H1 (cell line): ENCODE results near the gene SSUH2. TPM values are rescaled to one million over a fixed set of nuclear protein-coding genes. Genes with fewer than 3 reads are reported as not detected.

ENCODE experiments used
- CTCF ChIA-PET: fragments of 300-600 bp; sonication (Branson Sonifier 250); formaldehyde crosslinking; loops from one replicate; lab custom pipeline; 2021; ENCODE audit not compliant: partially characterized antibody; lab: Charles Lee
- POLR2A ChIA-PET: fragments of 300-600 bp; sonication (Branson Sonifier 250); formaldehyde crosslinking; loops from one replicate; lab custom pipeline; 2021; ENCODE audit warnings: inconsistent platforms; ENCODE audit not compliant: partially characterized antibody; lab: Charles Lee
- DNase-seq, 2 experiments: peaks; one replicate each; pipeline versions ENCODE4 v3.0.0 to v3.0.0-alpha.2; 2010 to 2022; ENCODE audit warnings: low spot score in 2 of 2, low read depth in 1 of 2, mixed read lengths in 1 of 2
- FAIRE-seq: peaks from 2 replicates; lab custom pipeline; 2011; peaks lifted over from hg19 to GRCh38; lab: Jason Lieb, UNC
- H2AFZ ChIP-seq: 2 replicates; pipeline ENCODE4 v1.8.1; 2012; ENCODE audit warnings: low read length, inconsistent platforms
- H2AK5ac ChIP-seq: 2 replicates; pipeline ENCODE4 v1.6.1; 2013; ENCODE audit warnings: low read depth, low read length
- H2BK120ac ChIP-seq: replicated peaks from 2 replicates; pipeline ENCODE3; 2013; ENCODE audit warnings: low read depth, low read length, inconsistent platforms
- H2BK12ac ChIP-seq: 2 replicates; pipeline ENCODE4 v1.6.1; 2013; ENCODE audit warnings: low read depth, low read length
- H2BK15ac ChIP-seq: 2 replicates; pipeline ENCODE4 v1.6.1; 2013; ENCODE audit warnings: low read length
- H2BK20ac ChIP-seq: 2 replicates; pipeline ENCODE4 v1.6.1; 2013; ENCODE audit warnings: low read length
- H2BK5ac ChIP-seq: 2 replicates; pipeline ENCODE4 v1.6.1; 2013; ENCODE audit warnings: low read depth, low read length
- H3K14ac ChIP-seq: 2 replicates; pipeline ENCODE4 v1.6.1; 2013; ENCODE audit warnings: inconsistent platforms; ENCODE audit not compliant: insufficient read length
- H3K18ac ChIP-seq: 2 replicates; pipeline ENCODE4 v1.6.1; 2013; ENCODE audit warnings: low read length; ENCODE audit errors: extremely low read depth
- H3K23ac ChIP-seq: 2 replicates; pipeline ENCODE4 v1.6.1; 2013; ENCODE audit warnings: inconsistent platforms; ENCODE audit not compliant: insufficient read length
- H3K23me2 ChIP-seq: 2 replicates; pipeline ENCODE4 v1.6.1; 2013; ENCODE audit warnings: low read depth, low read length
- H3K27ac ChIP-seq: 2 replicates; pipeline ENCODE4 v1.6.1; 2011; ENCODE audit warnings: low read depth, low read length, inconsistent platforms
- H3K27me3 ChIP-seq, 4 experiments: replicated peaks in 1 of 4; 1 replicate in 1 of 4; 2 replicates in 3 of 4; pipeline versions ENCODE4 v1.6.1 to v1.8.1; 2011 to 2013; ENCODE audit warnings: low read length in 3 of 4, mild to moderate bottlenecking in 3 of 4, inconsistent platforms in 2 of 4, mixed read lengths in 2 of 4, moderate library complexity in 1 of 4; ENCODE audit not compliant: control insufficient read depth in 3 of 4, insufficient read depth in 3 of 4; ENCODE audit errors: extremely low read depth in 1 of 4
- H3K36me3 ChIP-seq, 4 experiments: 2 replicates each; pipeline versions ENCODE4 v1.6.1 to v1.8.1; 2011 to 2013; ENCODE audit warnings: mild to moderate bottlenecking in 4 of 4, low read length in 3 of 4, moderate library complexity in 2 of 4, control low read depth in 1 of 4, inconsistent platforms in 1 of 4; ENCODE audit not compliant: insufficient read depth in 4 of 4, control insufficient read depth in 2 of 4
- H3K4ac ChIP-seq: replicated peaks from 2 replicates; pipeline ENCODE3; 2013; ENCODE audit warnings: low read length, low read depth, mixed read lengths, inconsistent platforms; ENCODE audit not compliant: insufficient read length
- H3K4me1 ChIP-seq, 4 experiments: replicated peaks in 1 of 4; 1 replicate in 1 of 4; 2 replicates in 3 of 4; pipeline versions ENCODE4 v1.6.1 to v1.8.1; 2011 to 2013; ENCODE audit warnings: low read length in 3 of 4, inconsistent platforms in 2 of 4, mixed read lengths in 1 of 4; ENCODE audit not compliant: insufficient read depth in 4 of 4, control insufficient read depth in 3 of 4
- H3K4me2 ChIP-seq, 2 experiments: 2 replicates each; pipeline versions ENCODE4 v1.6.1 to v1.8.1; 2011 to 2013; ENCODE audit warnings: low read depth in 2 of 2, low read length in 2 of 2, control low read depth in 1 of 2, inconsistent platforms in 1 of 2, mild to moderate bottlenecking in 1 of 2; ENCODE audit not compliant: insufficient read depth in 1 of 2
- H3K4me3 ChIP-seq, 4 experiments: fragments of 200-600, 300-600 bp in 1 of 4; sonication (generic), shearing (Covaris generic), sonication (Bioruptor Twin) in 1 of 4; 2 replicates each; pipeline versions ENCODE4 v1.5.1 to v1.8.1; 2011 to 2016; ENCODE audit warnings: low read length in 4 of 4, low read depth in 3 of 4, control low read depth in 2 of 4, inconsistent platforms in 2 of 4, mild to moderate bottlenecking in 2 of 4, mixed read lengths in 1 of 4, moderate library complexity in 1 of 4; ENCODE audit not compliant: insufficient read depth in 2 of 4; ENCODE audit errors: extremely low read depth in 1 of 4
- H3K56ac ChIP-seq: replicated peaks from 2 replicates; pipeline ENCODE3; 2013; ENCODE audit warnings: low read depth, mild to moderate bottlenecking, mixed read lengths, low read length, inconsistent platforms; ENCODE audit not compliant: insufficient read length
- H3K79me1 ChIP-seq: 2 replicates; pipeline ENCODE4 v1.6.1; 2013; ENCODE audit warnings: low read depth, low read length, control low read depth
- H3K79me2 ChIP-seq, 2 experiments: 2 replicates each; pipeline versions ENCODE4 v1.6.1 to v1.8.1; 2012 to 2013; ENCODE audit warnings: low read length in 2 of 2, mild to moderate bottlenecking in 2 of 2, inconsistent platforms in 1 of 2; ENCODE audit not compliant: insufficient read depth in 2 of 2, control insufficient read depth in 1 of 2
- H3K9ac ChIP-seq, 4 experiments: replicated peaks in 1 of 4; 1 replicate in 1 of 4; 2 replicates in 3 of 4; pipeline versions ENCODE4 v1.6.1 to v1.8.1; 2011 to 2013; ENCODE audit warnings: low read depth in 3 of 4, low read length in 3 of 4, control low read depth in 2 of 4, mild to moderate bottlenecking in 2 of 4, moderate library complexity in 2 of 4, inconsistent platforms in 1 of 4; ENCODE audit errors: extremely low read depth in 1 of 4
- H3K9me3 ChIP-seq, 2 experiments: 2 replicates each; pipeline versions ENCODE4 v1.6.1 to v1.8.1; 2012 to 2013; ENCODE audit warnings: mild to moderate bottlenecking in 2 of 2, moderate library complexity in 2 of 2, control low read depth in 1 of 2, inconsistent platforms in 1 of 2, low read depth in 1 of 2, low read length in 1 of 2, mixed read lengths in 1 of 2; ENCODE audit not compliant: insufficient read depth in 2 of 2
- H4K20me1 ChIP-seq, 2 experiments: replicated peaks in 1 of 2; 2 replicates each; pipeline versions ENCODE3 to v1.8.1; 2011 to 2013; ENCODE audit warnings: inconsistent platforms in 2 of 2, low read length in 2 of 2, mild to moderate bottlenecking in 1 of 2; ENCODE audit not compliant: insufficient read depth in 2 of 2, control insufficient read depth in 1 of 2
- H4K5ac ChIP-seq: 2 replicates; pipeline ENCODE4 v1.6.1; 2013; ENCODE audit warnings: low read length, low read depth, mixed read lengths, inconsistent platforms; ENCODE audit not compliant: insufficient read length
- H4K8ac ChIP-seq: 2 replicates; pipeline ENCODE4 v1.8.0; 2013; ENCODE audit warnings: mild to moderate bottlenecking, moderate library complexity, low read length, inconsistent platforms; ENCODE audit not compliant: insufficient read depth; ENCODE audit errors: extremely low read depth
- H4K91ac ChIP-seq: replicated peaks from 2 replicates; pipeline ENCODE3; 2013; ENCODE audit warnings: low read length, mixed read lengths, inconsistent platforms; ENCODE audit not compliant: insufficient read length
- BACH1 ChIP-seq: IDR thresholded peaks from 2 replicates; pipeline ENCODE4 v1.6.1; 2012; ENCODE audit warnings: low read length, improper control_type of control experiment
- BCL11A ChIP-seq, 2 experiments: IDR thresholded peaks; one replicate each; pipeline ENCODE4 v1.6.1; 2011; ENCODE audit warnings: low read depth in 2 of 2, low read length in 2 of 2, mild to moderate bottlenecking in 2 of 2
- BRCA1 ChIP-seq: IDR thresholded peaks from 2 replicates; pipeline ENCODE4 v1.6.1; 2012; ENCODE audit warnings: low read depth, low read length, improper control_type of control experiment
- CEBPB ChIP-seq: IDR thresholded peaks from 2 replicates; pipeline ENCODE4 v1.6.1; 2012; ENCODE audit warnings: low read depth, low read length
- EZH2 ChIP-seq: fragments of 200-600 bp; sonication (generic); IDR thresholded peaks from 2 replicates; pipeline ENCODE4 v1.7.1; 2012; ENCODE audit warnings: low read depth, mild to moderate bottlenecking, moderate library complexity, low read length, inconsistent platforms; ENCODE audit not compliant: severe bottlenecking
- HDAC6 ChIP-seq: IDR thresholded peaks from one replicate; pipeline ENCODE4 v1.7.1; 2012; ENCODE audit warnings: low read depth, mild to moderate bottlenecking, inconsistent platforms, low read length, moderate library complexity
- KDM5A ChIP-seq: fragments of 200-600 bp; IDR thresholded peaks from 2 replicates; pipeline ENCODE4 v1.7.1; 2012; ENCODE audit warnings: mild to moderate bottlenecking, low read length, inconsistent platforms, mixed read lengths
- NANOG ChIP-seq: IDR thresholded peaks from 2 replicates; pipeline ENCODE4 v1.6.1; 2011; ENCODE audit warnings: low read length, low read depth, mild to moderate bottlenecking, inconsistent platforms; ENCODE audit not compliant: insufficient read depth, poor library complexity, severe bottlenecking
- POLR2AphosphoS5 ChIP-seq: IDR thresholded peaks from 2 replicates; pipeline ENCODE4 v1.6.1; 2011; ENCODE audit warnings: low read depth, low read length
- RNF2 ChIP-seq: fragments of 200-900, 300-1000 bp; sonication (generic); IDR thresholded peaks from 2 replicates; pipeline ENCODE4 v1.7.1; 2016; ENCODE audit warnings: borderline replicate concordance, low read depth, mild to moderate bottlenecking, antibody characterized with exemption, low read length; ENCODE audit not compliant: poor library complexity, severe bottlenecking; ENCODE audit errors: missing control alignments
- SP2 ChIP-seq: IDR thresholded peaks from 2 replicates; pipeline ENCODE4 v1.6.1; 2012; ENCODE audit warnings: mild to moderate bottlenecking, low read length, inconsistent platforms
- ZNF274 ChIP-seq: IDR thresholded peaks from 2 replicates; pipeline ENCODE4 v1.7.0; 2012; ENCODE audit warnings: low read length, borderline replicate concordance; ENCODE audit errors: extremely low read depth
- WGBS, 2 experiments: shearing (Covaris generic) in 1 of 2; methylation state at CpG; one replicate each; pipeline versions ENCODE4 v1.1.6 to v1.1.7; 2013 to 2015; ENCODE audit warnings: low lambda C conversion rate in 2 of 2, mixed read lengths in 2 of 2, inconsistent platforms in 1 of 2, low coverage in 1 of 2, missing lambda C conversion rate in 1 of 2; ENCODE audit not compliant: insufficient replicate concordance in 2 of 2, insufficient coverage in 1 of 2, insufficient read length in 1 of 2; ENCODE audit errors: extremely low coverage in 1 of 2, missing lambda C conversion rate in 1 of 2; 5-methylcytosine and 5-hydroxymethylcytosine counted together
- polyA plus RNA-seq, 7 experiments: library from polyadenylated mRNA; depleted of rRNA in 3 of 7; stranded (reverse) in 5 of 7; unstranded in 2 of 7; fragments of >200 nt in 5 of 7; fragments of 200-250 nt in 2 of 7; gene quantifications; 1 replicate in 5 of 7; 2 replicates in 1 of 7; 4 replicates in 1 of 7; pipeline versions ENCODE4 v1.2.1 to v1.2.3, GENCODE V29; 2011 to 2013; ENCODE audit warnings: missing spikeins in 2 of 7, mixed read lengths in 2 of 7
- total RNA-seq: library from RNA; stranded (reverse); fragmentation: NEBNext Ultra II Directional; extraction: Animal tissue kit (Norgen Biotek cat#: 25700); gene quantifications from 2 replicates; pipeline ENCODE4 v1.2.1, GENCODE V29; 2021

SSUH2 gene
- total and polyA plus RNA-seq, 2 of the 8 experiments (the other 6 are each of a cell fraction or from before 2014, with no cell fraction given): 0.62 to 0.69 TPM

- ChIA-PET POLR2A (no interaction called here), CTCF (interaction anchor here (0.5 to 1.6 kb wide), 6 partner anchors 14 to 442 kb away, joined by 3 to 5 read pairs (median 3); partner anchors contain the start of gene SSUH2)
- Histone ChIP-seq H4K91ac (no peak overlapping the region), H4K5ac (no peak overlapping the region), H3K27ac (no peak overlapping the region), H3K9ac (no peak overlapping the region), H3K79me2 (no peaks in the 10 kb centered on the region), H2BK20ac (no peak overlapping the region), H3K79me1 (no peaks in the 10 kb centered on the region), H3K4me1 (peaks cover 0 to 6% (median 1%) of the 10 kb centered on the region in 4 experiments; a peak in 2 of 7 replicates), H3K4ac (no peak overlapping the region), H3K27me3 (peaks cover 0 to 3% (median 0%) of the 10 kb centered on the region in 4 experiments; a peak in 2 of 7 replicates), H2BK12ac (no peak overlapping the region), H4K20me1 (no peaks in the 10 kb centered on the region), H3K23me2 (no peaks in the 10 kb centered on the region), H2BK5ac (no peak overlapping the region), H3K14ac (no peak overlapping the region), H3K9me3 (no peaks in the 10 kb centered on the region), H3K56ac (no peak overlapping the region), H3K4me2 (no peak overlapping the region), H3K36me3 (no peaks in the 10 kb centered on the region), H2BK15ac (no peak overlapping the region), H2BK120ac (no peak overlapping the region), H3K18ac (no peak overlapping the region), H2AK5ac (no peak overlapping the region), H3K23ac (no peak overlapping the region), H4K8ac (no peak overlapping the region), H3K4me3 (no peak overlapping the region), H2AFZ (no peak overlapping the region)
- 86% methylated on average over 7 of the region's 7 CpGs; no CpG with 5 or more reads in 1 of the 2 experiments for WGBS, 2 experiments
- DNase-seq (no peak), FAIRE-seq (no peak)
- no peak for TF ChIP-seq POLR2AphosphoS5
- TF ChIP-seq EZH2: no peak
- no peak for TF ChIP-seq BRCA1
- no peak for TF ChIP-seq NANOG
- no peak for TF ChIP-seq CEBPB
- no peak for TF ChIP-seq RNF2
- TF ChIP-seq SP2: no peak
- no peak for TF ChIP-seq ZNF274
- TF ChIP-seq BCL11A (IDR thresholded peaks at IDR 0.05; ENCODE audit: low read depth in 2 of 2, low read length in 2 of 2): no peak
- TF ChIP-seq HDAC6: no peak
- no peak for TF ChIP-seq BACH1
- no peak for TF ChIP-seq KDM5A
Observed at GRCh38 chr3:8660175-8661118, 15.8 kb upstream of the SSUH2 start.
